HG03432 (cell line): Measurements from ENCODE around the gene ADCY10.
"Not testable (repeated sequence)": the region's sequence is repeated elsewhere in the genome, so short reads cannot be mapped to it uniquely, and the experiment has no call there.

Experiments used
- ATAC-seq: cut with Tn5 transposase; IDR thresholded peaks from one replicate; pipeline ENCODE4 v1.9.1; 2021; ENCODE audit warnings: mild to moderate bottlenecking, moderate library complexity; ENCODE audit not compliant: unreplicated experiment

Gene ADCY10

GRCh38 chr1:167820684-167821355 lies 93.1 kb downstream of the ADCY10 start:
- ATAC-seq = no peak

GRCh38 chr1:167819849-167820683 lies 93.9 kb downstream of the ADCY10 start:
- peak; percentile 86 for ATAC-seq

- no peak for ATAC-seq
Observed at GRCh38 chr1:167815650-167816049, 98.3 kb downstream of the ADCY10 start.

- no peak for ATAC-seq
Observed at GRCh38 chr1:167812972-167813371, 101.0 kb downstream of the ADCY10 start.

GRCh38 chr1:167808690-167809089 lies 105.2 kb downstream of the ADCY10 start:
- no peak for ATAC-seq

GRCh38 chr1:167808104-167808503 lies 105.8 kb downstream of the ADCY10 start:
- ATAC-seq = no peak

GRCh38 chr1:167806676-167807075 lies 107.3 kb downstream of the ADCY10 start:
- ATAC-seq = not testable (repeated sequence)

- not testable (repeated sequence) for ATAC-seq
Observed at GRCh38 chr1:167806235-167806634, 107.7 kb downstream of the ADCY10 start.

GRCh38 chr1:167805041-167805556 lies 108.8 kb downstream of the ADCY10 start:
- ATAC-seq = peak; percentile 51

- peak; percentile 94 for ATAC-seq
Observed at GRCh38 chr1:167803358-167804207, 110.4 kb downstream of the ADCY10 start.

- ATAC-seq = no peak
Observed at GRCh38 chr1:167802235-167802634, 111.7 kb downstream of the ADCY10 start.

GRCh38 chr1:167800251-167800650 lies 113.7 kb downstream of the ADCY10 start:
- no peak for ATAC-seq

GRCh38 chr1:167799747-167800146 lies 114.2 kb downstream of the ADCY10 start:
- ATAC-seq = no peak

- no peak for ATAC-seq
Observed at GRCh38 chr1:167798952-167799351, 115.0 kb downstream of the ADCY10 start.

- ATAC-seq = no peak
Observed at GRCh38 chr1:167797015-167797414, 116.9 kb downstream of the ADCY10 start.

- no peak for ATAC-seq
Observed at GRCh38 chr1:167795810-167796740, 117.9 kb downstream of the ADCY10 start.

GRCh38 chr1:167794043-167794442 lies 119.9 kb downstream of the ADCY10 start:
- no peak for ATAC-seq

- ATAC-seq = no peak
Observed at GRCh38 chr1:167792188-167792565, 121.8 kb downstream of the ADCY10 start.

- no peak for ATAC-seq
Observed at GRCh38 chr1:167791281-167792187, 122.4 kb downstream of the ADCY10 start.
